ENCODE measurements around the gene SGPP2. TPM values are rescaled to one million over a fixed set of nuclear protein-coding genes. Genes with fewer than 3 reads are reported as not detected.

SGPP2 gene
- polyA plus RNA-seq, 1 donor (not counting 4 experiments of a cell fraction or from before 2014, with no cell fraction given) = 2.6 TPM

DNA sequence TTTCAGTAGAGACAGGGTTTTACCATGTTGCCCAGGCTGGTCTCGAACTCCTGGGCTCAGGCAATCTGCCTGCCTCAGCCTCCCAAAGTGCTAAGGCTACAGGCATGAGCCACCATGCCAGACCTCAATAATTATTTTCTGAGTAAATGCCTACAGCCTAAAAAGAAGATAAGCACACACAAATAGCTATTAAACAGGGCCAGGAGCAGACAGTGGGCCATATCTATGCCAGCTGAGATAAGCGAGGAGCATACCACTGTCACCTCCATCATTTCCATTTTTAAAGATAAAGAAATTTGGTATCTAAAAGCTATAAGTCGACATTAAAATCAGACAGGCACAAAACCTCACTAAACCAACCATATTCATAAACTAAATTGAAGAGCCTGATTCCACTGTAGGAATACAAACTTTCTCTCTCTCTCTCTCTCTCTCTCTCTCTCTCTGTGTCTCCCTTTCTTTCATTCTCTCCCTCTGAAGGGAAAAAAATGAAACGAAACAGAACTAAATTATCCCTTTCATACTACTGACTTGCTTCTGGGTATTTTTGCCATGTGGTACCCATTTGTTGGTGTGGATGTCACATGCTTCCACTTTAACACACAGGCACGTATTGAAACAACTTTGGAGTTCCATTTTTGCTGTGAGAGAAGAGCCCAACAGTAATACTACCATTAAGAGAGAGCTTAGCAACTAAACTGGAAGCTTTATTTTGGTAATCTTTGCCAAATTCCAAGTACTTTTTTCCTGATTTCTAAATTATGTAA lies 180.6 kb downstream of the SGPP2 start:
- Histone ChIP-seq H3K27me3 (ENCODE audit: control insufficient read depth, extremely low read depth, insufficient read depth, low read length) (no peaks in the 10 kb centered on the region), H2AFZ (ENCODE audit: control insufficient read depth, low read length) (no peak overlapping the region), H3K9me1 (ENCODE audit: control insufficient read depth, extremely low read depth, insufficient read depth, low read length) (no peaks in the 10 kb centered on the region), H3K9me3 (ENCODE audit: control insufficient read depth, low read depth, low read length) (no peaks in the 10 kb centered on the region), H3K36me3 (ENCODE audit: control insufficient read depth in 2 of 2, extremely low read depth in 1 of 2, insufficient read depth in 2 of 2, low read length in 2 of 2) (peaks cover 7 to 11% of the 10 kb centered on the region in 2 experiments), H4K20me1 (ENCODE audit: control insufficient read depth, extremely low read depth, insufficient read depth, low read length) (no peaks in the 10 kb centered on the region), H3K9ac (ENCODE audit: control insufficient read depth, extremely low read depth, insufficient read depth, low read length) (no peak overlapping the region), H3K27ac (ENCODE audit: control insufficient read depth, insufficient read depth, low read length) (no peak overlapping the region), H3K4me3 (ENCODE audit: control insufficient read depth in 2 of 3, extremely low read depth in 1 of 3, insufficient read depth in 2 of 3, low read depth in 1 of 3, low read length in 3 of 3) (no peak overlapping the region), H3K79me2 (ENCODE audit: control insufficient read depth, insufficient read depth, low read length) (peaks cover 2% of the 10 kb centered on the region), H3K4me2 (ENCODE audit: control insufficient read depth, extremely low read depth, insufficient read depth, low read depth, low read length) (no peak overlapping the region), H3K4me1 (ENCODE audit: control insufficient read depth, extremely low read depth, insufficient read depth, low read length) (no peaks in the 10 kb centered on the region)
- TF ChIP-seq, protein P1, sequence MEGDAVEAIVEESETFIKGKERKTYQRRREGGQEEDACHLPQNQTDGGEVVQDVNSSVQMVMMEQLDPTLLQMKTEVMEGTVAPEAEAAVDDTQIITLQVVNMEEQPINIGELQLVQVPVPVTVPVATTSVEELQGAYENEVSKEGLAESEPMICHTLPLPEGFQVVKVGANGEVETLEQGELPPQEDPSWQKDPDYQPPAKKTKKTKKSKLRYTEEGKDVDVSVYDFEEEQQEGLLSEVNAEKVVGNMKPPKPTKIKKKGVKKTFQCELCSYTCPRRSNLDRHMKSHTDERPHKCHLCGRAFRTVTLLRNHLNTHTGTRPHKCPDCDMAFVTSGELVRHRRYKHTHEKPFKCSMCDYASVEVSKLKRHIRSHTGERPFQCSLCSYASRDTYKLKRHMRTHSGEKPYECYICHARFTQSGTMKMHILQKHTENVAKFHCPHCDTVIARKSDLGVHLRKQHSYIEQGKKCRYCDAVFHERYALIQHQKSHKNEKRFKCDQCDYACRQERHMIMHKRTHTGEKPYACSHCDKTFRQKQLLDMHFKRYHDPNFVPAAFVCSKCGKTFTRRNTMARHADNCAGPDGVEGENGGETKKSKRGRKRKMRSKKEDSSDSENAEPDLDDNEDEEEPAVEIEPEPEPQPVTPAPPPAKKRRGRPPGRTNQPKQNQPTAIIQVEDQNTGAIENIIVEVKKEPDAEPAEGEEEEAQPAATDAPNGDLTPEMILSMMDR (optimal IDR thresholded peaks at IDR 0.05 in 1 of 3, IDR thresholded peaks at IDR 0.05 in 1 of 3, conservative IDR thresholded peaks at IDR 0.05 in 1 of 3; ENCODE audit: extremely low read depth in 1 of 3, insufficient read depth in 2 of 3, low read length in 3 of 3) = no peak
- TF ChIP-seq EZH2 (IDR thresholded peaks at IDR 0.05; ENCODE audit: low read length) = no peak
- FAIRE-seq = no peak
- dilution Hi-C loops (cut with MboI; ENCODE audit: extremely low pct_ligation_motif_present, low sequenced_read_pairs) = no loop called here
- DNase-seq (ENCODE audit: low read depth, low spot score) = no peak

DNA sequence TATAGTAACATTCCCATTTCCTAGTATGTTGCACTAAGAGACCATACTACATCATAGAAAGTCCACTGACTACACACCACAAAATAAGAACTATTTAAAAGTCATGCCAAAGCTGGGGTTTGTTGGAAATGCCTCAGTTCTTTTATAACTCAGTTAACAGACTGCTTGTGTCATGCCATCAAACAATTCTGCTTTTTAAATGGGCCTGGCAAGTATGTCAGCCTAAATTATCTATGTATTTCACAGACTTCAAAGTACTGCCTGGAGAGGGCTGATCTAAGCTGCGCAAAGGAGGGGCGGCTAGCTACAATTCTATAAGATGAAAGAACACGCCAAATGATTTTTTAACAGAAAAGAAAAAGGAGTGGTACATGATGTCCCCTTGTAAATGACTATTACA lies 182.0 kb downstream of the SGPP2 start:
- Histone ChIP-seq H2AFZ (ENCODE audit: control insufficient read depth, low read length) (no peak overlapping the region), H4K20me1 (ENCODE audit: control insufficient read depth, extremely low read depth, insufficient read depth, low read length) (no peaks in the 10 kb centered on the region), H3K4me3 (ENCODE audit: control insufficient read depth in 2 of 3, extremely low read depth in 1 of 3, insufficient read depth in 2 of 3, low read depth in 1 of 3, low read length in 3 of 3) (no peak overlapping the region), H3K9me1 (ENCODE audit: control insufficient read depth, extremely low read depth, insufficient read depth, low read length) (no peaks in the 10 kb centered on the region), H3K4me2 (ENCODE audit: control insufficient read depth, extremely low read depth, insufficient read depth, low read depth, low read length) (no peak overlapping the region), H3K4me1 (ENCODE audit: control insufficient read depth, extremely low read depth, insufficient read depth, low read length) (no peaks in the 10 kb centered on the region), H3K36me3 (ENCODE audit: control insufficient read depth in 2 of 2, extremely low read depth in 1 of 2, insufficient read depth in 2 of 2, low read length in 2 of 2) (peaks cover 7 to 14% of the 10 kb centered on the region in 2 experiments), H3K79me2 (ENCODE audit: control insufficient read depth, insufficient read depth, low read length) (peaks cover 2% of the 10 kb centered on the region), H3K9me3 (ENCODE audit: control insufficient read depth, low read depth, low read length) (no peaks in the 10 kb centered on the region), H3K27ac (ENCODE audit: control insufficient read depth, insufficient read depth, low read length) (no peak overlapping the region), H3K27me3 (ENCODE audit: control insufficient read depth, extremely low read depth, insufficient read depth, low read length) (no peaks in the 10 kb centered on the region), H3K9ac (ENCODE audit: control insufficient read depth, extremely low read depth, insufficient read depth, low read length) (no peak overlapping the region)
- dilution Hi-C loops (cut with MboI; ENCODE audit: extremely low pct_ligation_motif_present, low sequenced_read_pairs) = no loop called here
- no peak for DNase-seq (ENCODE audit: low read depth, low spot score)
- no peak for FAIRE-seq
- TF ChIP-seq, protein P1 (optimal IDR thresholded peaks at IDR 0.05 in 1 of 3, IDR thresholded peaks at IDR 0.05 in 1 of 3, conservative IDR thresholded peaks at IDR 0.05 in 1 of 3; ENCODE audit: extremely low read depth in 1 of 3, insufficient read depth in 2 of 3, low read length in 3 of 3) = no peak
